GM08714 (cell line): ENCODE measurements around the gene BASP1.

Experiments
- H3K4me3 ChIP-seq: fragments of 200-500 bp; sonication (Bioruptor generic); 2 replicates; pipeline ENCODE4 v1.5.1; 2014; ENCODE audit warnings: mild to moderate bottlenecking, low read length, inconsistent platforms
- ZNF274 ChIP-seq: IDR thresholded peaks from 2 replicates; pipeline ENCODE4 v1.6.1; 2012; ENCODE audit warnings: mild to moderate bottlenecking, low read depth, low read length

BASP1 gene

DNA sequence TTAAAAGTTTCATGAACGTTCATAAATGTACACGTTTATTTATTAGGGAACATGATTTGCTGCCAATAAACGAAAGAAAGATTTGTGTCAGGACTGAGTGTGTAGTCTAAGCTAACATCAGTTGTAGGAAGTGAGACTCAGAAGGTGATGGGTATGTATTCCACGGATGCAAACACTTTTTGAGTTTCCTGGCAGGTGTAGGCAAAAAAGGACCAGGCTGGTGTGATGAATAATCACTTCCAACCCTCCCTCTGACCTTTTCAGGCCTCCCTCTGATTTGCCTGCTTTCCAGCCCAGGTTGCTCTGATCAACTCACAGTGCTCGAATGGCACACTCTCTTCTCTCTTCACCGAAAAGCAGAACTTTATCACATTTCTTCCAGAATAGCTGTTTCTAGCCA lies 51.8 kb downstream of the BASP1 start:
- no peak overlapping the region for H3K4me3 ChIP-seq
- no peak for TF ChIP-seq ZNF274

DNA sequence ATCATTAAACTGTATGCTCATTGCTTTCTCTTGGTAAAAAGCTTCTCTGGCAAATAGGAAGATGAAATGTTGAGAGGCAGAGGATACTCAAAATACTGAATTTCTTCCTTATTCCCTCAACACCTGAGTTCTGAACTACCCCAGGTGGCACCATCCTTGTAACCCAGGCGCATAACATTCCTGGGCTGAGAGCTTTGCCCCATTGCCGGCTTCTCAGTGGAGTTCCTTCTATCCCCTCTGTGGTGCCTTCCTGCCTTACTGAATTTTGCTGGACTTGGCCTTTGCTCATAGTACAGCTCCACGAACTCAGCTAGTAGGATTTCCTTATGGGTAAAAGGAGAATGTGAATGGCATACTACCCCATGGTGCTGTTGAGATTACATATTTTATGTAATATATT lies 54.7 kb downstream of the BASP1 start:
- TF ChIP-seq ZNF274: no peak
- H3K4me3 ChIP-seq: no peak overlapping the region

DNA sequence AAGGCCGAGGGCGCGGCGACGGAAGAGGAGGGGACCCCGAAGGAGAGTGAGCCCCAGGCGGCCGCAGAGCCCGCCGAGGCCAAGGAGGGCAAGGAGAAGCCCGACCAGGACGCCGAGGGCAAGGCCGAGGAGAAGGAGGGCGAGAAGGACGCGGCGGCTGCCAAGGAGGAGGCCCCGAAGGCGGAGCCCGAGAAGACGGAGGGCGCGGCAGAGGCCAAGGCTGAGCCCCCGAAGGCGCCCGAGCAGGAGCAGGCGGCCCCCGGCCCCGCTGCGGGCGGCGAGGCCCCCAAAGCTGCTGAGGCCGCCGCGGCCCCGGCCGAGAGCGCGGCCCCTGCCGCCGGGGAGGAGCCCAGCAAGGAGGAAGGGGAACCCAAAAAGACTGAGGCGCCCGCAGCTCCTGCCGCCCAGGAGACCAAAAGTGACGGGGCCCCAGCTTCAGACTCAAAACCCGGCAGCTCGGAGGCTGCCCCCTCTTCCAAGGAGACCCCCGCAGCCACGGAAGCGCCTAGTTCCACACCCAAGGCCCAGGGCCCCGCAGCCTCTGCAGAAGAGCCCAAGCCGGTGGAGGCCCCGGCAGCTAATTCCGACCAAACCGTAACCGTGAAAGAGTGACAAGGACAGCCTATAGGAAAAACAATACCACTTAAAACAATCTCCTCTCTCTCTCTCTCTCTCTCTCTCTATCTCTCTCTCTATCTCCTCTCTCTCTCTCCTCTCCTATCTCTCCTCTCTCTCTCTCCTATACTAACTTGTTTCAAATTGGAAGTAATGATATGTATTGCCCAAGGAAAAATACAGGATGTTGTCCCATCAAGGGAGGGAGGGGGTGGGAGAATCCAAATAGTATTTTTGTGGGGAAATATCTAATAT lies 58.1 kb downstream of the BASP1 start:
- no peak for TF ChIP-seq ZNF274
- no peak overlapping the region for H3K4me3 ChIP-seq

DNA sequence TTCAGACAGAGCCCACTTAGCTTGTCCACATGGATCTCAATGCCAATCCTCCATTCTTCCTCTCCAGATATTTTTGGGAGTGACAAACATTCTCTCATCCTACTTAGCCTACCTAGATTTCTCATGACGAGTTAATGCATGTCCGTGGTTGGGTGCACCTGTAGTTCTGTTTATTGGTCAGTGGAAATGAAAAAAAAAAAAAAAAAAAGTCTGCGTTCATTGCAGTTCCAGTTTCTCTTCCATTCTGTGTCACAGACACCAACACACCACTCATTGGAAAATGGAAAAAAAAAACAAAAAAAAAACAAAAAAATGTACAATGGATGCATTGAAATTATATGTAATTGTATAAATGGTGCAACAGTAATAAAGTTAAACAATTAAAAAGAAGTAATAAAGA lies 59.0 kb downstream of the BASP1 start:
- TF ChIP-seq ZNF274: no peak
- no peak overlapping the region for H3K4me3 ChIP-seq

DNA sequence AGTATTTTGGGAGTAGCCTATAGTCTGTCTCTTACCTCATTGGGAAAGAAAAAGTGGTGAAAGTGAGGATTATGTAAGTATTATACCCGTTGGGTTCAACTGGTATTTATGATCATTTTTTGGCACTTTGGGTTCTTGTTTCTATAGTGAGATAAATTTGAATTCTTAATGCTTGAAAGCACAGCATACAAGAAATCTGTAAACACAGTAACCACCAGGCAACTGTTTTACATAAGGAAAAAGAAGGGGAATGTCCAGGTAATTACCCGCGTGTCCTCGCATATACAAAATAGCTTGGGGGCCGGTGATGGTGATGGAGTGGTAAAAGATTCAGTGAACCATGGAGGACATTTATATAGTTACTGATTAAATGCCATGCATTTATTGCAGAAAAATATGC lies 60.5 kb downstream of the BASP1 start:
- H3K4me3 ChIP-seq: no peak overlapping the region
- no peak for TF ChIP-seq ZNF274

DNA sequence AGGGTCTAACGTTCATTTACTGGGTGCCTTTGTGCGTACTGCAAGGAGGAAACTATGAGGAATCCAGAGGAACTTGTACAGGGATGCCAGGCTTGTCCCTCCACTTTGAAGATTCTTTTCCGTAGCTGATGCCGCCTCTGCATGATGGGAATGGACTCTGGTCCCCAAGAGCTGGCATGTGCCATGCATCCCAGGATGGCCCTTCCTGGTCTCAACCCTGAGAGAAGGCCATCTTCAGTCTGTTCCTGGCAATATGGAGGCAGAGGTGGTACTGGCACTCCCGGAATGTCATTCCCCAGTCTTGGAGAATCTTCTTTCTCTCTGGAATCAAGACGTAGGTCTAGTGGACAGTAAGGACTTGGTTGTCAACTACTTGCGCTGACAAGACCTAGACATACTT lies 61.5 kb downstream of the BASP1 start:
- H3K4me3 ChIP-seq: no peak overlapping the region
- no peak for TF ChIP-seq ZNF274

DNA sequence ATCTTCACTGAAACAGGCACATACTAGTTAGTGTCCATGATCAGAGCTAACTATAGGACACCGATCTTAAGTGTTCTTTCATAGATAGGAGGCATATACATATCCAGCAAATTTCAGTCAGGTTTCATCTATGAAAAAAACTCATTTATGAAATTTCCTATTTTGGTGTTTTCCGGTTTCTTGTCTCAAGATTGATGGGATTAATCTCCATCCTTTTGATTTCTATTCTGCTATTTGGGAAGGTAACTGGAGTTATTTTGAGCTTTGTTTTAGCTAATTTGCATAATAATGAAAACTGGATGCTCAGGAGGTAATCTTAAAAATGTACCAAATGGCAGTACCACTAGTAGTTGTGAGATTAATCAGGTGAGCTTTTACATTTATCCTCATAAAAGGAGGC lies 62.1 kb downstream of the BASP1 start:
- no peak overlapping the region for H3K4me3 ChIP-seq
- no peak for TF ChIP-seq ZNF274

DNA sequence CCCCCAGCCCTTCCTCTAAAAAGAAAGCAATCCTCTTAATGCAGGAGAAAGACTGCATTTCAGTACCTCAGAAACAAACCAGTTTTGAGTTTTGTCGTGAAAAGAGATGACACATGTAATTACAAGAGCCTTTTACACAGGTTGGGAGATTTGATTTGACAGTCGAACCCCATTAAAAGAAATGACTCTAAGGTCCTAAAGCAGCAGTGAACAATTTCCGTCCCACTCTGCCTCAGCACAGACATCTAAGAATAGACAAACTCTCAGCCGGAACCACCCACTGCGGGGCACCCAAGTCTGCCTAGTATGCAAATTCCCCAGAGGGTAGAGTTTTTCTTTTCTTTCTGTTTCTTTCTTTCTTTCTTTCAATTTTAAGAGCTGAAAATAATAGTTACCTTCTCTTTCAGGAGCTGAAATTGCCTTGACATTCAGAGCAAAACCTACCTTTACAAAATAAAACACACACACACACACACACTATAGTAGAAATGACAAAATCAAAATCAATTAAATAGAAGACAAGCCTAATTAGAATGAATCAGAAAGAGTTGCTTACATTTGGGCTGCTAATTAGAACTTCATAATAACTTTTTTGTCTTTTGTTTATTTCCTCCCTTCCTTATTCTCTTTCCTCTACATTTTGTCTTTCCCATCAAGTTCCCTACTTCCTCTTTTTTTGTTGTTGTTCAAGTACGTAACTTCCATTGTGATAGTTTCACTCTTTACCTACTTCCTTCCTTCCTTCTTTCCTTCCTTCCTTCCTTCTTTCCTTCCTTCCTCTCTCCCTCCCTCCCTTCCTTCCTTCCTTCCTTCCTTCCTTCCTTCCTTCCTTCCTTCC lies 65.1 kb downstream of the BASP1 start:
- H3K4me3 ChIP-seq: peak overlapping the region; percentile 32; the same call in 1 of the 2 replicates
- TF ChIP-seq ZNF274: no peak

DNA sequence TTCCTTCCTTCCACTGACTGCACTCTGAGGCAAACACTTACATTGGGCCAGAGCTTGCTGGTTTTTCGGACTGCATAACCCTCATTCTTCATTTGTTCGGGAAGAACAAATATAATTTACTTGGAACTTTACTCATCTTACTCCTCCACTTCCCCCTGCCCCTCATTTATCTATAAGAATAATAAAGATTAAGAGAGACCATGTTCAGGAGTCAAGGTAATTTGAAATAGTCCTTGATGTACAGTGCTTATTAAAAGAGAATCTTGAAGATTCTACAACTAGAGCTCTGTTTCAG lies 65.6 kb downstream of the BASP1 start:
- H3K4me3 ChIP-seq: peak overlapping the region; percentile 32; the same call in 1 of the 2 replicates

DNA sequence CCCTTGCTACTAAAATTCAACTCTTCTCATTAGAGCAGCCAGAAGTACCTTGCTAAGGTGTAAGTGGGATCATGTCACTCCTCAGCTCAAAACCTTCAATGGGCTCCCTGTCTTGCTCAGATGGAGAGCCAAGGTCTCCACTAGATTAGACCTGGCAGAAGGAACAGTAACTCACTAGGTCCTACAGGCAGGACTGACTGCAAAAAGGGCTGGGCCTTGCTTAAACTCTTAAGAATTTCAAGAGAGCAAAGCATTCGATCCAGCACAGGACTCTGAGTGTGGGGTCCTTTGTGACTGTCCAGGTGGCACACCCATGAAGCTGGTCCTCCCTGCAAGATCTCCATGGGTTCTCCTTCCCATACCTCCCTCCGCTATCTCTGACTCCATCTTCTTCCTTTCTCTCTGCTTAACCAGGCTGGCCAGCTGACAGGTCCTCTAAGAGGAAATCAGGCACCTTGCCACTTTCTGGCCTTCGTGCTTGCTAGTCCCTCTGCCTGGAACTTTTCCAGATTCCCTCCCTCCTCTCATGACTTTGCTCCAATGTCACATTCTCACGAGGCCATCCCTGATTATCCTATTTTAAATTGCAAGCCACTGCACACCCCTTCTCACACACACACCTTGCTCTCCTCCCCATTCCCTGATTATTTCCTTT lies 70.2 kb downstream of the BASP1 start:
- TF ChIP-seq ZNF274: no peak
- H3K4me3 ChIP-seq: no peak overlapping the region

More for the DNA sequence above, 65.6 kb downstream of the BASP1 start:
- TF ChIP-seq ZNF274: no peak

DNA sequence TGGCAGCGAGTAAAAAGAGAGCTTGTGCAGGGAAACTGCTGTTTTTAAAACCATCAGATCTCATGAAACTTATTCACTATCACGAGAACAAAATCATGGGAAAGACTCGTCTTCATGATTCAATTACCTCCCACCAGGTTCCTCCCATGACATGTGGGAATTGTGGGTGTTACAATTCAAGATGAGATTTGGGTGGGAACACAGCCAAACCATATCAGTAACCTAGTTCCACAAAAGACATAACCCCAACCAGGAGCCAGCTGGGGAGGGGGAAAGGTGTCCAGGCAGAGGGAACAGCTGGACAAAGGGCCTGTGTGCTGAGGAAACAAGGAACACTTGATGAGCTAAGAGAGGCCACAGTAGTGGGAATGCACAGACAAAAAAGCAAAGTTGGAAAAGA lies 71.1 kb downstream of the BASP1 start:
- H3K4me3 ChIP-seq: no peak overlapping the region
- TF ChIP-seq ZNF274: no peak

DNA sequence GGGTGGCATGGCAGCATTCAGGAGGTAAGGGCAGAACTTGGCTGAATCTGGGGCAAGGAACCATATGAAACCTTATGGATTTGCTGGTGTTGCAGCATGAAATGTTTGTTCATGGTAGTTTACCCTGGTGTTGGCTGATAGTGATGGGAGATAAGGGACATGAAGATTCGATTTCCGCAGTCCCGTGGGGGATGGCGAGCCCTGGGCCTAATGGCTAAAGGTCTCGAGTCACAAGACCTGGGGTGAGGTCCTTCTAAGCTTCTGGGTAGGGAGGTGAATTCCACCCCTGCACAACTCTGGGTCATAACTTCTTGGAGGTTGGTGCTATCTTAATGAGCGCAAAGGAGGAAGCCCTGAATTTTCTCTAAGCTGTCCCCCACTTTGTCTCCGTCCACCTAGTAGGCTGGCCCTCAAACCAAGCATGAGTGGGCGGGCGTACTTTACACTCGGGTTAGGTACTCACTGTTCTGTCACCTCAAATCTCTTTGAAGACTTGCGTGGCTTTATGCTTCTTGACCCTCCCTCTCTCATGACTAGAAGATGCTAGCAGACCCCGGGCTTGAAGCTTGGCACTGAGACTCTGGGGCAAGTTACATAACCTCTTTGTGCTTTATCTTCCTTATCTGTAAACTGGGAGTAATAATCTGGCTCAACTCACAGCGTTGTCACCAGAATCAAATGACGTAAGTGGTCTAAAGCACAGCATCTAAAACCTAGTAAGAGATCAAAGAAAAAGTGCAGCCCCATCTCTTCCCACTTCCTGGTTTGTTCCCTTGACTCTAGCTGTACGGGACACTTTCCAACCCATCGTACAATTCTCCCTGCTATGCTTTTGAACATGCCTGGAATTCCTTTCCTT lies 72.5 kb downstream of the BASP1 start:
- TF ChIP-seq ZNF274: no peak

DNA sequence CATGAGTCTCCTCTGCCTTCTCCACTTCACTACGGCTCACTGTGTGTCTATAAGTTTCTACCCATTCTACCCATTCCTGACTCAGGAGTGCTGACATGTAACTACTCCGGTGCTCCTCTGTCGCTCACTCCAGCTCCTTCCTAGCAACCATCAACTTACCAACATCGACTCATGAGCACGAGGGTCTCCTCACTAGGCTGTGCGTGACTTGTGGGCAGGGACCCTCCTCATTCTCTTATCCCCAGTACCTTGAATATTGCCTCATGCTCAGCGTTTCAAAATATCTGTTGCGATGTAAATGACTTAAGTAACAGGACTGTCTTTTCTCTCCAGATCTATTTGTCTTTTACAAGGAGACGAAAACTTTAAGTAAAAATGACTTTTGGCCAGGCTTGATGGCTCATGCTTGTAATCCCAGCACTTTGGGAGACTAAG lies 73.1 kb downstream of the BASP1 start:
- H3K4me3 ChIP-seq: no peak overlapping the region
- no peak for TF ChIP-seq ZNF274

More for the DNA sequence above, 72.5 kb downstream of the BASP1 start:
- no peak overlapping the region for H3K4me3 ChIP-seq
